Liver (tissue), 9 donors: ENCODE measurements around the gene PPP4R2. TPM values are rescaled to one million over a fixed set of nuclear protein-coding genes. Genes with fewer than 3 reads are reported as not detected.
A peak's percentile ranks its signal among the peaks of the same experiment; 100 is the strongest.

Source experiments
- DNase-seq: peaks from one replicate; pipeline ENCODE4 v3.0.0-alpha.2; 2017; ENCODE audit warnings: low spot score
- H3K27ac ChIP-seq, 2 donors: one replicate each; pipeline ENCODE4 v1.7.0; 2013; ENCODE audit warnings: inconsistent platforms in 2 of 2, low read length in 2 of 2, control low read depth in 1 of 2, low read depth in 1 of 2, mild to moderate bottlenecking in 1 of 2
- H3K27me3 ChIP-seq, 4 donors: one replicate each; pipeline versions ENCODE4 v1.6.1 to v1.7.0; 2013; ENCODE audit warnings: low read length in 3 of 4, inconsistent platforms in 1 of 4, mild to moderate bottlenecking in 1 of 4, moderate library complexity in 1 of 4; ENCODE audit not compliant: control insufficient read depth in 4 of 4, insufficient read depth in 4 of 4
- H3K36me3 ChIP-seq, 4 donors: one replicate each; pipeline versions ENCODE4 v1.6.1 to v1.7.0; 2013; ENCODE audit warnings: low read length in 3 of 4, mild to moderate bottlenecking in 3 of 4, low read depth in 1 of 4, moderate library complexity in 1 of 4; ENCODE audit not compliant: control insufficient read depth in 4 of 4, insufficient read depth in 3 of 4
- H3K4me1 ChIP-seq, 4 donors: one replicate each; pipeline versions ENCODE4 v1.6.1 to v1.7.0; 2013; ENCODE audit warnings: low read length in 3 of 4, mild to moderate bottlenecking in 3 of 4, moderate library complexity in 1 of 4; ENCODE audit not compliant: control insufficient read depth in 4 of 4, insufficient read depth in 4 of 4
- H3K4me3 ChIP-seq, 3 donors: one replicate each; pipeline versions ENCODE4 v1.6.1 to v1.7.0; 2013; ENCODE audit warnings: low read length in 3 of 3, control low read depth in 1 of 3, low read depth in 1 of 3, mild to moderate bottlenecking in 1 of 3
- H3K9ac ChIP-seq, 2 donors: one replicate each; pipeline ENCODE4 v1.7.0; 2013; ENCODE audit warnings: low read length in 2 of 2, mild to moderate bottlenecking in 2 of 2, moderate library complexity in 2 of 2, control low read depth in 1 of 2, low read depth in 1 of 2
- H3K9me3 ChIP-seq, 4 donors: one replicate each; pipeline versions ENCODE4 v1.6.1 to v1.7.0; 2013; ENCODE audit warnings: low read length in 3 of 4; ENCODE audit not compliant: control insufficient read depth in 4 of 4
- ATF3 ChIP-seq: IDR thresholded peaks from 2 replicates; pipeline ENCODE4 v1.6.1; 2016; ENCODE audit warnings: antibody characterized with exemption
- CTCF ChIP-seq: fragments of 150-350 bp; IDR thresholded peaks from 2 replicates; pipeline ENCODE4 v1.5.1; 2017; ENCODE audit warnings: improper control_type of control experiment, low read depth, low read length; ENCODE audit not compliant: missing input control
- EGR1 ChIP-seq, 2 donors: IDR thresholded peaks; 2 replicates each; pipeline ENCODE4 v1.6.1; 2016 to 2018; ENCODE audit warnings: antibody characterized with exemption in 2 of 2, low read depth in 2 of 2
- FOXA1 ChIP-seq: IDR thresholded peaks from 2 replicates; pipeline ENCODE4 v1.6.1; 2016; ENCODE audit warnings: antibody characterized with exemption
- FOXA2 ChIP-seq: IDR thresholded peaks from 2 replicates; pipeline ENCODE4 v1.6.1; 2016; ENCODE audit warnings: antibody characterized with exemption
- GABPA ChIP-seq, 2 donors: IDR thresholded peaks in 1 of 2; conservative IDR thresholded peaks in 1 of 2; 2 replicates each; pipeline ENCODE4 v1.6.1; 2016; ENCODE audit warnings: antibody characterized with exemption in 2 of 2, mild to moderate bottlenecking in 1 of 2, moderate library complexity in 1 of 2
- HNF4A ChIP-seq, 2 donors: conservative IDR thresholded peaks; 2 replicates each; pipeline ENCODE4 v1.6.1; 2016; ENCODE audit warnings: antibody characterized with exemption in 2 of 2, mild to moderate bottlenecking in 2 of 2
- HNF4G ChIP-seq: IDR thresholded peaks from 2 replicates; pipeline ENCODE4 v1.6.1; 2016; ENCODE audit warnings: antibody characterized with exemption
- JUND ChIP-seq, 2 donors: IDR thresholded peaks; 2 replicates each; pipeline ENCODE4 v1.6.1; 2016; ENCODE audit warnings: antibody characterized with exemption in 2 of 2
- MAX ChIP-seq: IDR thresholded peaks from 2 replicates; pipeline ENCODE4 v1.6.1; 2016; ENCODE audit warnings: antibody characterized with exemption
- NR2F2 ChIP-seq: IDR thresholded peaks from 2 replicates; pipeline ENCODE4 v1.6.1; 2016; ENCODE audit warnings: antibody characterized with exemption
- RAD21 ChIP-seq, 2 donors: IDR thresholded peaks; 2 replicates each; pipeline ENCODE4 v1.6.1; 2016; ENCODE audit warnings: antibody characterized with exemption in 2 of 2, mild to moderate bottlenecking in 2 of 2
- RXRA ChIP-seq, 2 donors: IDR thresholded peaks; 2 replicates each; pipeline ENCODE4 v1.6.1; 2017 to 2018; ENCODE audit warnings: antibody characterized with exemption in 2 of 2, mild to moderate bottlenecking in 1 of 2
- SP1 ChIP-seq: IDR thresholded peaks from 2 replicates; pipeline ENCODE4 v1.6.1; 2018; ENCODE audit warnings: antibody characterized with exemption, mild to moderate bottlenecking
- TAF1 ChIP-seq: conservative IDR thresholded peaks from 2 replicates; pipeline ENCODE4 v1.6.1; 2016; ENCODE audit warnings: antibody characterized with exemption, mild to moderate bottlenecking
- YY1 ChIP-seq: IDR thresholded peaks from 2 replicates; pipeline ENCODE4 v1.6.1; 2016; ENCODE audit warnings: antibody characterized with exemption, mild to moderate bottlenecking
- WGBS: extraction: QIAGEN DNeasy Blood & Tissue Kit; methylation state at CpG from one replicate; pipeline ENCODE4 v1.1.7; 2013; 5-methylcytosine and 5-hydroxymethylcytosine counted together
- polyA plus RNA-seq, 2 donors: library from polyadenylated mRNA; stranded (reverse) in 1 of 2; unstranded in 1 of 2; fragments of 200-250 nt in 1 of 2; fragments of >200 nt in 1 of 2; fragmentation: Nextera tagmentation in 1 of 2; extraction: Ambion mirVana in 1 of 2; gene quantifications; one replicate each; pipeline versions ENCODE4 v1.2.1 to v1.2.3, GENCODE V29; 2013 to 2015
- total RNA-seq, 2 donors: library from RNA; depleted of rRNA; stranded (reverse); fragments of >200 nt; gene quantifications; one replicate each; pipeline ENCODE4 v1.2.3, GENCODE V29; 2014
- donor health status: healthy.
- donor health status: healthy.
- donor health status: healthy.
- donor health status: healthy.
- donor health status: healthy.

The PPP4R2 gene
- total and polyA plus RNA-seq, 4 donors: 12.2 to 35.9 (median 33.7) TPM

GRCh38 chr3:73049319-73049718, 52.7 kb downstream of the PPP4R2 start:
- Histone ChIP-seq H3K27me3 (no peaks in the 10 kb centered on the region), H3K9me3 (no peaks in the 10 kb centered on the region), H3K4me1 (peaks cover 0 to 24% (median 7%) of the 10 kb centered on the region in 4 donors), H3K27ac (no peak overlapping the region), H3K4me3 (no peak overlapping the region), H3K36me3 (peaks cover 0 to 3% (median 0%) of the 10 kb centered on the region in 4 donors), H3K9ac (no peak overlapping the region)
- TF ChIP-seq YY1 (no peak), HNF4A (conservative IDR thresholded peaks at IDR 0.05) (no peak), GABPA (IDR thresholded peaks at IDR 0.05 in 1 of 2, conservative IDR thresholded peaks at IDR 0.05 in 1 of 2) (no peak), TAF1 (no peak), MAX (no peak), FOXA1 (no peak), ATF3 (no peak), SP1 (no peak), FOXA2 (no peak), CTCF (no peak), HNF4G (no peak), RAD21 (IDR thresholded peaks at IDR 0.05) (no peak)
- 94% methylated on average over 10 of the region's 10 CpGs for WGBS
- DNase-seq: no peak

GRCh38 chr3:73052857-73053256, 56.2 kb downstream of the PPP4R2 start:
- no peak overlapping the region for H3K9ac ChIP-seq
- no peak overlapping the region for H3K4me3 ChIP-seq
- TF ChIP-seq JUND (IDR thresholded peaks at IDR 0.05): no peak
- no peak for DNase-seq
- peaks cover 0 to 3% (median 0%) of the 10 kb centered on the region in 4 donors for H3K36me3 ChIP-seq
- H3K27me3 ChIP-seq: no peaks in the 10 kb centered on the region
- WGBS: 36% methylated on average over 2 of the region's 2 CpGs
- peaks cover 0 to 27% (median 16%) of the 10 kb centered on the region in 4 donors for H3K4me1 ChIP-seq
- H3K9me3 ChIP-seq: no peaks in the 10 kb centered on the region
- no peak overlapping the region for H3K27ac ChIP-seq

- TF ChIP-seq YY1: no peak
- no peak for TF ChIP-seq EGR1 (IDR thresholded peaks at IDR 0.05; ENCODE audit: low read depth in 2 of 2)
- no peak for TF ChIP-seq SP1
- TF ChIP-seq RAD21 (IDR thresholded peaks at IDR 0.05): no peak
- no peak for TF ChIP-seq FOXA2
- no peak for TF ChIP-seq GABPA (IDR thresholded peaks at IDR 0.05 in 1 of 2, conservative IDR thresholded peaks at IDR 0.05 in 1 of 2)
- no peak for TF ChIP-seq TAF1
- no peak for TF ChIP-seq ATF3
- TF ChIP-seq NR2F2: no peak
- TF ChIP-seq RXRA (IDR thresholded peaks at IDR 0.05): no peak
- TF ChIP-seq HNF4G: no peak
- TF ChIP-seq MAX: no peak
- 31% methylated on average over 8 of the region's 8 CpGs for whole genome bisulfite sequencing
Measured at GRCh38 chr3:73055583-73055982, 59.0 kb downstream of the PPP4R2 start.

More at GRCh38 chr3:73055583-73055982, 59.0 kb downstream of the PPP4R2 start:
- no peaks in the 10 kb centered on the region for H3K9me3 ChIP-seq
- H3K4me3 ChIP-seq: no peak overlapping the region
- H3K4me1 ChIP-seq: peaks cover 0 to 31% (median 20%) of the 10 kb centered on the region in 4 donors
- H3K27me3 ChIP-seq: no peaks in the 10 kb centered on the region
- no peaks in the 10 kb centered on the region for H3K36me3 ChIP-seq
- peak overlapping the region in 1 of 2 donors; percentile 43 for H3K27ac ChIP-seq
- H3K9ac ChIP-seq: no peak overlapping the region
- DNase-seq: no peak
